Pancreas (tissue), 10 donors: ENCODE data around the gene TNRC6B. TPM values are rescaled to one million over a fixed set of nuclear protein-coding genes. Genes with fewer than 3 reads are reported as not detected.

Experiments
- ATAC-seq, 4 donors: fragments of 200-7000 bp; cut with Tn5 transposase; one replicate each; pipeline versions ENCODE4 v1.8.0 to v1.9.1; 2020; ENCODE audit warnings: mild to moderate bottlenecking in 4 of 4, moderate library complexity in 4 of 4
- DNase-seq, 6 donors: peaks; one replicate each; pipeline ENCODE4 v3.0.0-alpha.2; 2020
- FAIRE-seq: peaks from 2 replicates; lab custom pipeline; 2012; peaks lifted over from hg19 to GRCh38; lab: Jason Lieb, UNC
- H3K27ac ChIP-seq, 4 donors: fragments of 200-600 bp; sonication (generic); 1 replicate in 3 of 4; 2 replicates in 1 of 4; pipeline versions ENCODE4 v1.5.0 to v1.8.0; 2020
- H3K27me3 ChIP-seq, 4 donors: fragments of 200-600 bp; one replicate each; pipeline ENCODE4 v1.8.0; 2021
- H3K36me3 ChIP-seq, 3 donors: fragments of 200-600 bp; sonication (generic) in 1 of 3; one replicate each; pipeline versions ENCODE4 v1.5.0 to v1.8.0; 2020 to 2021
- H3K4me1 ChIP-seq, 3 donors: fragments of 200-600 bp; one replicate each; pipeline ENCODE4 v1.8.0; 2021
- H3K4me3 ChIP-seq, 4 donors: fragments of 200-600 bp; sonication (generic) in 2 of 4; one replicate each; pipeline versions ENCODE4 v1.5.0 to v1.8.0; 2020 to 2021
- H3K9me3 ChIP-seq, 4 donors: fragments of 200-600 bp; one replicate each; pipeline ENCODE4 v1.8.0; 2021
- CTCF ChIP-seq, 4 donors: fragments of 200-600 bp; sonication (generic) in 3 of 4; IDR thresholded peaks; one replicate each; pipeline versions ENCODE4 v1.5.0 to v1.8.0; 2021; ENCODE audit warnings: antibody characterized with exemption in 4 of 4
- WGBS, 2 donors: extraction: QIAGEN DNeasy Blood & Tissue Kit; methylation state at CpG; one replicate each; pipeline ENCODE4 v1.1.7; 2013; 5-methylcytosine and 5-hydroxymethylcytosine counted together
- intact Hi-C, 3 donors: fragments of 100-400 bp; cut with DNase I; formaldehyde crosslinking; loops; one replicate each; pipeline versions ENCODE4 v1.11.1 to v1.14.2; 2022
- polyA plus RNA-seq, 2 donors: library from polyadenylated mRNA; stranded (reverse); fragments of 200-250 nt; gene quantifications; one replicate each; pipeline ENCODE4 v1.2.3, GENCODE V29; 2013
- total RNA-seq, 6 donors: library from RNA; stranded (reverse); fragmentation: NEBNext Ultra II Directional in 4 of 6; extraction: Animal tissue kit (Norgen Biotek cat#: 25700) in 4 of 6; gene quantifications; one replicate each; pipeline versions ENCODE4 v1.2.1 to v1.2.4, GENCODE V29; 2021 to 2023
- donor health status: healthy with polysubstance abuse.
- donor health status: DM: no; HTN: no; CAD: no; lungs with moderate emphysema.
- donor health status: DM: no; HTN: no; CAD: no.
- donor health status: control.
- donor health status: control.
- donor health status: Bipolar disorder and iron deficiency.
- donor health status: DM: yes; HTN: yes; CAD: no.
- donor health status: DM: no; HTN: no; CAD: no.
- donor health status: DM: no; HTN: no; CAD: no.
- donor health status: DM: yes; HTN: yes; CAD: no.

The TNRC6B gene
- total and polyA plus RNA-seq, 8 donors: 2.2 to 31.3 (median 21.0) TPM

DNA sequence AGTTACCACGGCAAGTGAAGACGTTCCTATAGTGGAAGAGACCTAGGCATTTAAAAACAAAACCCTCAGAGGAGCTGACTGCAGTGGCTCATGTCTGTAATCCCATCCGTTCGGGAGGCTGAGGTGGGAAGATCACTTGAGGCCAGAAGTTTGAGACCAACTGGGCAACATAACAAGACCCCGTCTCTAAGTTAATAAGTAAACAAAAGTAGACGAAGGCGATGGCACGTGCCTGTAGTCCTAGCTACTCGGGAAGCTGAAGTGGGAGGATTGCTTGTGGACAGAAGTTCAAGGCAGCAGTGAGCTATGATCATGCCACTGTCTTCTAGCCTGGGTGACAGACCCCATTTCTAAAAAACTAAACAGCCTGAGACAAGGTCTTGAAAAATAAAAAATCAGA, 164.8 kb downstream of the TNRC6B start:
- ATAC-seq (no peak), DNase-seq (no peak), FAIRE-seq (no peak)
- Histone ChIP-seq H3K4me3 (no peak overlapping the region), H3K4me1 (peaks cover 0 to 9% (median under 1%) of the 10 kb centered on the region in 3 donors), H3K9me3 (no peaks in the 10 kb centered on the region), H3K36me3 (no peaks in the 10 kb centered on the region), H3K27ac (no peak overlapping the region), H3K27me3 (no peaks in the 10 kb centered on the region)
- no peak for TF ChIP-seq CTCF (IDR thresholded peaks at IDR 0.05)
- intact Hi-C loops: no loop called here
- 12 to 22% methylated on average over 9 of the region's 9 CpGs for WGBS, 2 donors

DNA sequence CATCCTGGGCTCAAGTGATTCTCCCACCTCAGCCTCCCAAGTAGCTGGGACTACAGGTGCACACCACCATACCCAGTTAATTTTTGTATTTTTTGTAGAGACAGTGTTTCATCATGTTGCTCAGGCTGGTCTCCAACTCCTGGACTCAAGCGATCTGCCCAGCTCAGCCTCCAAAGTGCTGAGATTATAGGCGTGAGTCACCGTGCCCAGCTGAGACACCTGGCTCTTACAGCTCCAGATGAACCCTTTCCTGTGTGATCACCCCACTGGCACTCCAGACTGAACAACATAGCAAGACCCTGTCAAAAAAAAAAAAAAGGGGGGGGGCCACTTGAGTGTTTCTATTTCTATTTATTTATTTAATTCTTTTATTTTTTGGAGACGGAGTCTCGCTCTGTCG, 167.5 kb downstream of the TNRC6B start:
- DNase-seq: no peak

GRCh38 chr22:40345815-40346184, 168.1 kb downstream of the TNRC6B start:
- Histone ChIP-seq H3K4me1 (peaks cover 0 to 21% (median 10%) of the 10 kb centered on the region in 3 donors), H3K27ac (peak overlapping the region; percentile 50 to 81 (median 64))
- intact Hi-C loops: no loop called here

More for the DNA sequence above, 167.5 kb downstream of the TNRC6B start:
- Histone ChIP-seq H3K9me3 (no peaks in the 10 kb centered on the region), H3K36me3 (peaks cover 0 to 6% (median 0%) of the 10 kb centered on the region in 3 donors), H3K27me3 (no peaks in the 10 kb centered on the region), H3K4me1 (peaks cover 0 to 21% (median 10%) of the 10 kb centered on the region in 3 donors), H3K4me3 (peak overlapping the region in 3 of 4 donors; percentile 52 to 91 (median 74)), H3K27ac (no peak overlapping the region)
- intact Hi-C loops: no loop called here
- ATAC-seq: no peak
- no peak for FAIRE-seq
- WGBS, 2 donors: 72 to 75% methylated on average over 6 of the region's 6 CpGs
- TF ChIP-seq CTCF (IDR thresholded peaks at IDR 0.05): no peak

GRCh38 chr22:40346185-40347118, 168.7 kb downstream of the TNRC6B start, which contains the start of gene ADSL:
TSS of gene ADSL (plus strand) at chr22:40346500. CDS start at chr22:40346559, 59 bp downstream.
- Histone ChIP-seq H3K27me3 (no peaks in the 10 kb centered on the region), H3K27ac (peak within 1 kb of the TSS; percentile 50 to 81 (median 64)), H3K36me3 (peaks cover 0 to 14% (median 0%) of the 10 kb centered on the region in 3 donors), H3K4me1 (peaks cover 0 to 21% (median 10%) of the 10 kb centered on the region in 3 donors), H3K4me3 (peak within 1 kb of the TSS; percentile 51 to 91 (median 63)), H3K9me3 (no peaks in the 10 kb centered on the region)
- FAIRE-seq: no peak
- TF ChIP-seq CTCF (IDR thresholded peaks at IDR 0.05): no peak
- WGBS, 2 donors: 0% methylated on average over 62 to 65 of the region's 65 CpGs
- intact Hi-C loops: no loop called here
- peak; percentile 79 to 94 (median 88) for DNase-seq
- ATAC-seq: peak; percentile 96 to 98 (median 96)

More at GRCh38 chr22:40345815-40346184, 168.1 kb downstream of the TNRC6B start:
- no peaks in the 10 kb centered on the region for H3K9me3 ChIP-seq
- WGBS, 2 donors: 0 to 1% methylated on average over 19 to 20 of the region's 20 CpGs
- no peak for TF ChIP-seq CTCF (IDR thresholded peaks at IDR 0.05)
- peaks cover 0 to 10% (median 0%) of the 10 kb centered on the region in 3 donors for H3K36me3 ChIP-seq
- peak overlapping the region; percentile 51 to 91 (median 63) for H3K4me3 ChIP-seq
- no peaks in the 10 kb centered on the region for H3K27me3 ChIP-seq
- FAIRE-seq: no peak
- ATAC-seq: peak; percentile 22 to 48 (median 33)
- peak in 5 of 6 donors; percentile 13 to 69 (median 42) for DNase-seq
